ENCODE data around the gene CPN1. TPM values are rescaled to one million over a fixed set of nuclear protein-coding genes. Genes with fewer than 3 reads are reported as not detected.

Gene CPN1
- total and polyA plus RNA-seq, 8 donors, result not detected

DNA sequence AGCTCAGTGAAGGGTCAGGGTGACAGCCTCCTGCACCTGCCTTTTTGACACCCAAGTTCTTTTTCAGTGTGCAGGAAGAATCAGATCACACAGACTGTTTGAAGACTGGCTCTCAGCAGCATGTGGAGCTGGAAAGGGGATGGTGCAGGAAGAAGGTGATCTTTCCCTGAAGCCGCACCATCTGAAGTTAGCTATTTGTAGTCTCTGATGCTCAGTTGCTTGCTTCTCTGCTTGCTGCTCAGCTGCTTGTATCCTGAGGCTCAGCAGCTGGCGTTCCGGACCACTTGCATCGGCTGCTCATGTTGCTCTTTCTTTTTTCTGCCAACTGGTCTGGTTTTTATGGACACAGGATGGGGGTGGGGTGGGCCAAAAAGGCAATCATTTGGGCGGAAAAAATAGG is 56.1 kb downstream of the CPN1 start:
- peaks cover 0 to 18% of the 10 kb centered on the region in 2 donors for H3K9me3 ChIP-seq
- peaks cover 0 to 5% of the 10 kb centered on the region in 2 donors for H3K27me3 ChIP-seq
- DNase-seq, result no peak
- no peaks in the 10 kb centered on the region for H3K4me1 ChIP-seq
- H3K27ac ChIP-seq, result no peak overlapping the region
- no peak for TF ChIP-seq CTCF (IDR thresholded peaks at IDR 0.05)
- no peak for ATAC-seq
- H3K36me3 ChIP-seq, result no peaks in the 10 kb centered on the region
- no peak overlapping the region for H3K4me3 ChIP-seq
- intact Hi-C loops (cut with DNase I), result no loop called here

DNA sequence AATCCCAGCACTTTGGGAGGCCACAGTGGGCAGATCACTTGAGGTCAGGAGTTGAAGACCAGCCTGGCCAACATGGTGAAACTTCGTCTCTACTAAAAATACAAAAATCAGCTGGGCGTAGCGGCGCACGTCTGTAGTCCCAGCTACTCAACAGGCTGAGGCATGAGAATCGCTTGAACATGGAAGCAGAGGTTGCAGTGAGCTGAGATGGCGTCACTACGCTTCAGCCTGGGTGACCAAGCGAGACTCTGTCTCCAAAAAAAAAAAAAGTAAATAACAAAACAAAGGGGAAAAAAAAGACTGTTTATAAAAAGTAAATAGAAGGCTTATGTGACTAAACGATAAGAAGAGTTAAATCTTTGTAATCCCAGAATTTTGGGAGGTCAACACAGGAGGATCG is 56.9 kb downstream of the CPN1 start:
- no peak for ATAC-seq
- no peak for DNase-seq
- intact Hi-C loops (cut with DNase I), result no loop called here
- H3K27me3 ChIP-seq, result peaks cover 0 to 8% of the 10 kb centered on the region in 2 donors
- TF ChIP-seq CTCF (IDR thresholded peaks at IDR 0.05), result no peak
- no peak overlapping the region for H3K4me3 ChIP-seq
- no peaks in the 10 kb centered on the region for H3K4me1 ChIP-seq
- H3K27ac ChIP-seq, result no peak overlapping the region
- H3K9me3 ChIP-seq, result peaks cover 0 to 18% of the 10 kb centered on the region in 2 donors
- no peaks in the 10 kb centered on the region for H3K36me3 ChIP-seq

- DNase-seq, result peak in 1 of 4 donors; percentile 31
- Histone ChIP-seq H3K9me3 (peaks cover 0 to 5% of the 10 kb centered on the region in 2 donors), H3K27ac (no peak overlapping the region), H3K4me1 (no peaks in the 10 kb centered on the region), H3K27me3 (peaks cover 0 to 10% of the 10 kb centered on the region in 2 donors), H3K4me3 (no peak overlapping the region), H3K36me3 (no peaks in the 10 kb centered on the region)
- TF ChIP-seq CTCF (IDR thresholded peaks at IDR 0.05), result no peak
- intact Hi-C loops (cut with DNase I), result no loop called here
- ATAC-seq, result no peak
Measured at GRCh38 chr10:100022403-100022802, 59.3 kb downstream of the CPN1 start.

- Histone ChIP-seq H3K4me3 (no peak overlapping the region), H3K9me3 (no peaks in the 10 kb centered on the region), H3K27ac (no peak overlapping the region), H3K4me1 (no peaks in the 10 kb centered on the region), H3K36me3 (no peaks in the 10 kb centered on the region), H3K27me3 (peaks cover 0 to 10% of the 10 kb centered on the region in 2 donors)
- ATAC-seq (no peak), DNase-seq (no peak)
- intact Hi-C loops (cut with DNase I), result no loop called here
- TF ChIP-seq CTCF (IDR thresholded peaks at IDR 0.05), result no peak
Measured at GRCh38 chr10:100021322-100021721, 60.3 kb downstream of the CPN1 start.

- H3K27ac ChIP-seq, result no peak overlapping the region
- H3K4me1 ChIP-seq, result no peaks in the 10 kb centered on the region
- DNase-seq (no peak), ATAC-seq (no peak)
- peaks cover 0 to 10% of the 10 kb centered on the region in 2 donors for H3K27me3 ChIP-seq
- no peaks in the 10 kb centered on the region for H3K9me3 ChIP-seq
- TF ChIP-seq CTCF (IDR thresholded peaks at IDR 0.05), result no peak
- H3K36me3 ChIP-seq, result no peaks in the 10 kb centered on the region
- intact Hi-C loops (cut with DNase I), result no loop called here
- no peak overlapping the region for H3K4me3 ChIP-seq
Measured at GRCh38 chr10:100020886-100021253, 60.8 kb downstream of the CPN1 start.

Data from left lung (tissue), 10 donors.